GM12878 (cell line): ENCODE measurements around the gene PLAAT3. TPM values are rescaled to one million over a fixed set of nuclear protein-coding genes. Genes with fewer than 3 reads are reported as not detected.

Experiments
- ATAC-seq: fragments of 200-7000 bp; cut with Tn5 transposase; 3 replicates; pipeline ENCODE4 v1.9.1; 2020; ENCODE audit warnings: mild to moderate bottlenecking, moderate library complexity
- BruUV-seq: library from RNA; stranded (reverse); fragments of 400-500 nt; replicated peaks from 2 replicates; lab custom pipeline; 2021; lab: Mats Ljungman, UMichigan
- CTCF ChIA-PET: fragments of 300-600 bp; sonication (Branson Sonifier 250); formaldehyde crosslinking; extraction: SDS; loops from one replicate; lab custom pipeline; 2021; ENCODE audit warnings: inconsistent platforms; lab: Yijun Ruan, JAX
- POLR2A ChIA-PET: fragments of 350-600 bp; formaldehyde crosslinking; extraction: SDS; loops from one replicate; lab custom pipeline; 2021; ENCODE audit warnings: inconsistent platforms; lab: Charles Lee
- RAD21 ChIA-PET: fragments of 300-600 bp; sonication (Branson Sonifier 250); formaldehyde crosslinking; loops from one replicate; lab custom pipeline; 2023; ENCODE audit warnings: antibody characterized with exemption; ENCODE audit not compliant: unreplicated experiment; lab: Charles Lee
- SMC1A ChIA-PET: fragments of 300-600 bp; sonication (Branson Sonifier 250); formaldehyde crosslinking; loops from one replicate; lab custom pipeline; 2023; ENCODE audit not compliant: unreplicated experiment, uncharacterized antibody; lab: Charles Lee
- DNase-seq: peaks from one replicate; pipeline ENCODE4 v3.0.0-alpha.2; 2011; ENCODE audit warnings: low read depth, low spot score
- FAIRE-seq: peaks from 3 replicates; lab custom pipeline; 2011; peaks lifted over from hg19 to GRCh38; lab: Jason Lieb, UNC
- H2AFZ ChIP-seq: 2 replicates; pipeline ENCODE4 v1.6.0; 2011; ENCODE audit warnings: low read depth, low read length, control low read depth; ENCODE audit not compliant: control insufficient read depth
- H3K27ac ChIP-seq: 2 replicates; pipeline ENCODE4 v1.5.1; 2011; ENCODE audit warnings: control low read depth; ENCODE audit not compliant: control insufficient read depth, insufficient read depth
- H3K27me3 ChIP-seq, 2 experiments: replicated peaks in 1 of 2; 2 replicates each; pipeline versions ENCODE4 v1.6.0 to v1.6.1; 2011; ENCODE audit warnings: low read length in 1 of 2; ENCODE audit not compliant: control insufficient read depth in 2 of 2, insufficient read depth in 2 of 2
- H3K36me3 ChIP-seq, 2 experiments: 2 replicates each; pipeline ENCODE4 v1.5.1; 2011; ENCODE audit warnings: low read length in 1 of 2; ENCODE audit not compliant: control insufficient read depth in 2 of 2, insufficient read depth in 2 of 2
- H3K4me1 ChIP-seq: 2 replicates; pipeline ENCODE4 v1.6.1; 2011; ENCODE audit warnings: mild to moderate bottlenecking, low read length, moderate library complexity, mixed read lengths; ENCODE audit not compliant: control insufficient read depth, insufficient read depth
- H3K4me2 ChIP-seq: 2 replicates; pipeline ENCODE4 v1.6.0; 2011; ENCODE audit warnings: control low read depth; ENCODE audit not compliant: control insufficient read depth, insufficient read depth
- H3K4me3 ChIP-seq: fragments of 200-600 bp; sonication (generic); 2 replicates; pipeline ENCODE4 v1.5.1; 2016
- H3K79me2 ChIP-seq: 2 replicates; pipeline ENCODE4 v1.6.0; 2011; ENCODE audit warnings: low read length; ENCODE audit not compliant: control insufficient read depth, insufficient read depth
- H3K9ac ChIP-seq: 2 replicates; pipeline ENCODE4 v1.8.0; 2011; ENCODE audit warnings: low read length, control low read depth, mixed read lengths; ENCODE audit not compliant: control insufficient read depth, insufficient read depth
- H3K9me3 ChIP-seq: replicated peaks from 3 replicates; pipeline ENCODE4 v1.5.1; 2011; ENCODE audit warnings: mild to moderate bottlenecking, low read length; ENCODE audit not compliant: control insufficient read depth, insufficient read depth
- H4K20me1 ChIP-seq: 2 replicates; pipeline ENCODE4 v1.6.0; 2011; ENCODE audit not compliant: control insufficient read depth, insufficient read depth
- CBFB ChIP-seq: IDR thresholded peaks from 2 replicates; pipeline ENCODE4 v1.6.1; 2016; ENCODE audit warnings: antibody characterized with exemption, low read depth
- WGBS: methylation state at CpG from one replicate; pipeline ENCODE4 v1.1.6; 2016; ENCODE audit warnings: low lambda C conversion rate; ENCODE audit not compliant: insufficient replicate concordance, insufficient coverage; ENCODE audit errors: missing lambda C conversion rate; 5-methylcytosine and 5-hydroxymethylcytosine counted together
- in situ Hi-C: fragments of 300-500 bp; cut with MboI; formaldehyde crosslinking; loops from 9 replicates; pipeline ENCODE4 v1.14.3; 2018; ENCODE audit warnings: mixed read lengths
- intact Hi-C: fragments of 100-400 bp; cut with micrococcal nuclease; formaldehyde crosslinking; loops from one replicate; pipeline ENCODE4 v1.14.2; 2022; ENCODE audit not compliant: unreplicated experiment
- polyA plus RNA-seq, 11 experiments: library from polyadenylated mRNA; depleted of rRNA in 4 of 11; unstranded in 6 of 11; stranded (reverse) in 5 of 11; fragments of >200 nt; fragmentation: Nextera tagmentation in 4 of 11; fragmentation: Illumina TruSeq in 1 of 11; extraction: Ambion mirVana in 4 of 11; extraction: Trizol in 1 of 11; gene quantifications; 1 replicate in 1 of 11; 2 replicates in 10 of 11; pipeline versions ENCODE4 v1.2.1 to v1.2.3, GENCODE V29; 2011 to 2016; ENCODE audit warnings: inconsistent platforms in 2 of 11, missing spikeins in 2 of 11, low read depth in 1 of 11
- total RNA-seq, 4 experiments: library from RNA; depleted of rRNA in 3 of 4; stranded (reverse); fragments of >200 nt in 3 of 4; fragmentation: Illumina TruSeq in 1 of 4; extraction: Trizol in 1 of 4; gene quantifications; 2 replicates each; pipeline versions ENCODE4 v1.2.1 to v1.2.3, GENCODE V29; 2013 to 2021
- TF ChIP-seq, protein P1 (sequence below): fragments of 450-650 bp; IDR thresholded peaks from 2 replicates; pipeline ENCODE4 v1.6.1; 2016; ENCODE audit warnings: mild to moderate bottlenecking, moderate library complexity, borderline replicate concordance

The PLAAT3 gene
- total and polyA plus RNA-seq, 10 of the 15 experiments (the other 5 are each of a cell fraction or from before 2014, with no cell fraction given) = 4.8 to 37.0 (median 14.8) TPM

DNA sequence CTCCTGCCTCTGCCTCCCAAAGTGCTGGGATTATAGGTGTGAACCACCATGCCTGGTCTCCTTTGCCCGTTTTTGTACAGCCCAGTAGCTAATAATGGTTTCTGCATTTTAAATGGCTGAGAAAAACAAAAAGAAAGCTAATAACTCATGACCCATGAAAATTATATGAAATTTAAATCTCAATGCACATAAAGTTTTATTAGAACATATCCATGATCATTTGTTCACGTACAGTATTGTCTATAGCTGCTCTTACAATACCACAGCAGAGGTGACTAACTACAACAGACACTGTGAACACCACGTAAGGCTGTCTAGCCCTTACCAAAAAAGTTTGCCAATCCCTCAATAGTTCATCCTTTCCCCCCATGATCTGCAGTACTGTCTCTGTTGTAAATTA is 44.7 kb downstream of the PLAAT3 start:
- FAIRE-seq (no peak), DNase-seq (no peak), ATAC-seq (no peak)
- no peaks in the 10 kb centered on the region for H3K9me3 ChIP-seq
- BruUV-seq = no TSS peak
- RAD21 ChIA-PET = no interaction called here
- H3K4me2 ChIP-seq = no peak overlapping the region
- CTCF ChIA-PET = interaction anchor here (0.7 kb wide), 1 partner anchor 1415 kb away, joined by 3 read pairs; no protein-coding TSS in a partner anchor
- no peaks in the 10 kb centered on the region for H4K20me1 ChIP-seq
- no peak overlapping the region for H3K9ac ChIP-seq
- in situ Hi-C loops = no loop called here
- 98% methylated on average over 3 of the region's 3 CpGs for WGBS
- peaks cover 48% of the 10 kb centered on the region for H3K4me1 ChIP-seq
- H3K27ac ChIP-seq = no peak overlapping the region
- no peak for TF ChIP-seq CBFB
- TF ChIP-seq, protein P1, sequence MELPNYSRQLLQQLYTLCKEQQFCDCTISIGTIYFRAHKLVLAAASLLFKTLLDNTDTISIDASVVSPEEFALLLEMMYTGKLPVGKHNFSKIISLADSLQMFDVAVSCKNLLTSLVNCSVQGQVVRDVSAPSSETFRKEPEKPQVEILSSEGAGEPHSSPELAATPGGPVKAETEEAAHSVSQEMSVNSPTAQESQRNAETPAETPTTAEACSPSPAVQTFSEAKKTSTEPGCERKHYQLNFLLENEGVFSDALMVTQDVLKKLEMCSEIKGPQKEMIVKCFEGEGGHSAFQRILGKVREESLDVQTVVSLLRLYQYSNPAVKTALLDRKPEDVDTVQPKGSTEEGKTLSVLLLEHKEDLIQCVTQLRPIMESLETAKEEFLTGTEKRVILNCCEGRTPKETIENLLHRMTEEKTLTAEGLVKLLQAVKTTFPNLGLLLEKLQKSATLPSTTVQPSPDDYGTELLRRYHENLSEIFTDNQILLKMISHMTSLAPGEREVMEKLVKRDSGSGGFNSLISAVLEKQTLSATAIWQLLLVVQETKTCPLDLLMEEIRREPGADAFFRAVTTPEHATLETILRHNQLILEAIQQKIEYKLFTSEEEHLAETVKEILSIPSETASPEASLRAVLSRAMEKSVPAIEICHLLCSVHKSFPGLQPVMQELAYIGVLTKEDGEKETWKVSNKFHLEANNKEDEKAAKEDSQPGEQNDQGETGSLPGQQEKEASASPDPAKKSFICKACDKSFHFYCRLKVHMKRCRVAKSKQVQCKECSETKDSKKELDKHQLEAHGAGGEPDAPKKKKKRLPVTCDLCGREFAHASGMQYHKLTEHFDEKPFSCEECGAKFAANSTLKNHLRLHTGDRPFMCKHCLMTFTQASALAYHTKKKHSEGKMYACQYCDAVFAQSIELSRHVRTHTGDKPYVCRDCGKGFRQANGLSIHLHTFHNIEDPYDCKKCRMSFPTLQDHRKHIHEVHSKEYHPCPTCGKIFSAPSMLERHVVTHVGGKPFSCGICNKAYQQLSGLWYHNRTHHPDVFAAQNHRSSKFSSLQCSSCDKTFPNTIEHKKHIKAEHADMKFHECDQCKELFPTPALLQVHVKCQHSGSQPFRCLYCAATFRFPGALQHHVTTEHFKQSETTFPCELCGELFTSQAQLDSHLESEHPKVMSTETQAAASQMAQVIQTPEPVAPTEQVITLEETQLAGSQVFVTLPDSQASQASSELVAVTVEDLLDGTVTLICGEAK = peak; percentile 62; the same call in 1 of the 2 replicates
- H3K27me3 ChIP-seq = no peaks in the 10 kb centered on the region
- no peak overlapping the region for H2AFZ ChIP-seq
- H3K4me3 ChIP-seq = no peak overlapping the region
- H3K79me2 ChIP-seq = no peaks in the 10 kb centered on the region
- POLR2A ChIA-PET = no interaction called here
- intact Hi-C loops = no loop called here
- no peaks in the 10 kb centered on the region for H3K36me3 ChIP-seq
- SMC1A ChIA-PET = no interaction called here
